ENCODE measurements around the gene CDH5. TPM values are rescaled to one million over a fixed set of nuclear protein-coding genes. Genes with fewer than 3 reads are reported as not detected.

Gene CDH5
- total RNA-seq, 1 experiment from 2014 or later = 0.28 TPM

DNA sequence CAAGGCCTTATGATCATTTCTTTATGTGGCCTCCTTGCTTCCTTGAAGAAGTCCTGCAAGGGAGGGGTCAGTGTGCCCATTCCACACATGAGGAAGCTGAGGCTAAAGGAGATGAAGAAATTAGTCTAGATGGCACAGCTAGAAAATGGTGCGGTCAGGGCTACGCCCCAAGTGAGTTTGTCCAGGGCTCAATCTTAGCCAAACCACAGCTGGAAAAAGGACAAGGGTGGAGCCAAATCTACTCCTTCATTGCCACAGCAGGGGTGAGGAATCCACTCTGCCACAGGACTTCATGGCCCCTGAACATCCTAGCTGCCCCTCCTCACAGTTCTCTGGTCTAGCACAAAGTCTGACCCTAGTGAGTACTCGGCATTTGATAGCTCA lies 76.8 kb downstream of the CDH5 start:
- CTCF ChIA-PET = interaction anchor here (1.3 to 3.3 kb wide), 7 partner anchors 8 to 101 kb away, joined by 3 to 22 read pairs (median 12); no protein-coding TSS in a partner anchor
- no peaks in the 10 kb centered on the region for H3K9me3 Mint-ChIP-seq
- peaks cover 9% of the 10 kb centered on the region; the same call in 1 of the 2 replicates for H3K27me3 Mint-ChIP-seq (ENCODE audit: low read depth)
- no peaks in the 10 kb centered on the region for H3K36me3 Mint-ChIP-seq
- DNase-seq (ENCODE audit: low spot score) (no peak), ATAC-seq (no peak)
- peaks cover 6% of the 10 kb centered on the region for H3K4me1 Mint-ChIP-seq
- POLR2A ChIA-PET = no interaction called here
- TF ChIP-seq FOXP1 (CRISPR knock-in tag; IDR thresholded peaks at IDR 0.05; ENCODE audit: borderline replicate concordance) = no peak
- TF ChIP-seq, protein P1, sequence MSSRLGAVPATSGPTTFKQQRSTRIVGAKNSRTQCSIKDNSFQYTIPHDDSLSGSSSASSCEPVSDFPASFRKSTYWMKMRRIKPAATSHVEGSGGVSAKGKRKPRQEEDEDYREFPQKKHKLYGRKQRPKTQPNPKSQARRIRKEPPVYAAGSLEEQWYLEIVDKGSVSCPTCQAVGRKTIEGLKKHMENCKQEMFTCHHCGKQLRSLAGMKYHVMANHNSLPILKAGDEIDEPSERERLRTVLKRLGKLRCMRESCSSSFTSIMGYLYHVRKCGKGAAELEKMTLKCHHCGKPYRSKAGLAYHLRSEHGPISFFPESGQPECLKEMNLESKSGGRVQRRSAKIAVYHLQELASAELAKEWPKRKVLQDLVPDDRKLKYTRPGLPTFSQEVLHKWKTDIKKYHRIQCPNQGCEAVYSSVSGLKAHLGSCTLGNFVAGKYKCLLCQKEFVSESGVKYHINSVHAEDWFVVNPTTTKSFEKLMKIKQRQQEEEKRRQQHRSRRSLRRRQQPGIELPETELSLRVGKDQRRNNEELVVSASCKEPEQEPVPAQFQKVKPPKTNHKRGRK (CRISPR knock-in tag; IDR thresholded peaks at IDR 0.05; ENCODE audit: borderline replicate concordance) = no peak
- TF ChIP-seq, protein P2, sequence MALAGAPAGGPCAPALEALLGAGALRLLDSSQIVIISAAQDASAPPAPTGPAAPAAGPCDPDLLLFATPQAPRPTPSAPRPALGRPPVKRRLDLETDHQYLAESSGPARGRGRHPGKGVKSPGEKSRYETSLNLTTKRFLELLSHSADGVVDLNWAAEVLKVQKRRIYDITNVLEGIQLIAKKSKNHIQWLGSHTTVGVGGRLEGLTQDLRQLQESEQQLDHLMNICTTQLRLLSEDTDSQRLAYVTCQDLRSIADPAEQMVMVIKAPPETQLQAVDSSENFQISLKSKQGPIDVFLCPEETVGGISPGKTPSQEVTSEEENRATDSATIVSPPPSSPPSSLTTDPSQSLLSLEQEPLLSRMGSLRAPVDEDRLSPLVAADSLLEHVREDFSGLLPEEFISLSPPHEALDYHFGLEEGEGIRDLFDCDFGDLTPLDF (CRISPR knock-in tag; IDR thresholded peaks at IDR 0.05) = no peak
- no peak for TF ChIP-seq OVOL2 (CRISPR knock-in tag; IDR thresholded peaks at IDR 0.05; ENCODE audit: borderline replicate concordance)
- no peak overlapping the region for H3K27ac Mint-ChIP-seq
- no peak overlapping the region for H3K4me3 Mint-ChIP-seq

DNA sequence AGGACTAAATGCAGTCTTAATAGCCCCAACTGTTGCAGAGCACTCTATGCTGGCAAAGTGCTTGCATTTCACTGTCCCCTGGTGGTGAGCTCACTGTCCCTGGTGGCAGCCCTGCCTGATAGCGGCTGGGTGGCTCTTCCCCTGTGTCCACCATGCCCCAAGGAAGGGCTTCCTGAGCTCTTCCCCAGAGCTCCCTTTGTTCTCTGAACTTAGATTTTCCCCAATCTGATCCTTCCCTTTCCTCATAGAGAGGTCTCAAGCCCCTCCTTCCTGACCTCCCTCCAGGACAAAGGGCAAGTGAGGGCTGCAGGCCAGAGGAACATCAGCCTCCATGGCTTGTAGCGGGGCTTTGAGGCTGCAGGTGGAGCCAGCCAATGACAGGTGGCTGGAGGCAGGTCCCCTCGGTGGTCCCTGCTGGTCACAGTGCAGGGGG lies 77.6 kb downstream of the CDH5 start:
- Mint-ChIP-seq H3K27me3 (ENCODE audit: low read depth) (peaks cover 9% of the 10 kb centered on the region; the same call in 1 of the 2 replicates), H3K9me3 (no peaks in the 10 kb centered on the region), H3K4me1 (peaks cover 6% of the 10 kb centered on the region), H3K4me3 (no peak overlapping the region), H3K27ac (no peak overlapping the region), H3K36me3 (no peaks in the 10 kb centered on the region)
- TF ChIP-seq SP1 (CRISPR knock-in tag; conservative IDR thresholded peaks at IDR 0.05) (no peak), ESRRA (CRISPR knock-in tag; IDR thresholded peaks at IDR 0.05; ENCODE audit: borderline replicate concordance) (no peak), NFYB (CRISPR knock-in tag; conservative IDR thresholded peaks at IDR 0.05; ENCODE audit: low read depth) (peak; percentile 59), NFATC4 (CRISPR knock-in tag; IDR thresholded peaks at IDR 0.05) (no peak), JUN (CRISPR knock-in tag; IDR thresholded peaks at IDR 0.05) (no peak)
- TF ChIP-seq, protein P3, sequence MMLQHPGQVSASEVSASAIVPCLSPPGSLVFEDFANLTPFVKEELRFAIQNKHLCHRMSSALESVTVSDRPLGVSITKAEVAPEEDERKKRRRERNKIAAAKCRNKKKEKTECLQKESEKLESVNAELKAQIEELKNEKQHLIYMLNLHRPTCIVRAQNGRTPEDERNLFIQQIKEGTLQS (CRISPR knock-in tag; conservative IDR thresholded peaks at IDR 0.05) = no peak
- TF ChIP-seq, protein P4, sequence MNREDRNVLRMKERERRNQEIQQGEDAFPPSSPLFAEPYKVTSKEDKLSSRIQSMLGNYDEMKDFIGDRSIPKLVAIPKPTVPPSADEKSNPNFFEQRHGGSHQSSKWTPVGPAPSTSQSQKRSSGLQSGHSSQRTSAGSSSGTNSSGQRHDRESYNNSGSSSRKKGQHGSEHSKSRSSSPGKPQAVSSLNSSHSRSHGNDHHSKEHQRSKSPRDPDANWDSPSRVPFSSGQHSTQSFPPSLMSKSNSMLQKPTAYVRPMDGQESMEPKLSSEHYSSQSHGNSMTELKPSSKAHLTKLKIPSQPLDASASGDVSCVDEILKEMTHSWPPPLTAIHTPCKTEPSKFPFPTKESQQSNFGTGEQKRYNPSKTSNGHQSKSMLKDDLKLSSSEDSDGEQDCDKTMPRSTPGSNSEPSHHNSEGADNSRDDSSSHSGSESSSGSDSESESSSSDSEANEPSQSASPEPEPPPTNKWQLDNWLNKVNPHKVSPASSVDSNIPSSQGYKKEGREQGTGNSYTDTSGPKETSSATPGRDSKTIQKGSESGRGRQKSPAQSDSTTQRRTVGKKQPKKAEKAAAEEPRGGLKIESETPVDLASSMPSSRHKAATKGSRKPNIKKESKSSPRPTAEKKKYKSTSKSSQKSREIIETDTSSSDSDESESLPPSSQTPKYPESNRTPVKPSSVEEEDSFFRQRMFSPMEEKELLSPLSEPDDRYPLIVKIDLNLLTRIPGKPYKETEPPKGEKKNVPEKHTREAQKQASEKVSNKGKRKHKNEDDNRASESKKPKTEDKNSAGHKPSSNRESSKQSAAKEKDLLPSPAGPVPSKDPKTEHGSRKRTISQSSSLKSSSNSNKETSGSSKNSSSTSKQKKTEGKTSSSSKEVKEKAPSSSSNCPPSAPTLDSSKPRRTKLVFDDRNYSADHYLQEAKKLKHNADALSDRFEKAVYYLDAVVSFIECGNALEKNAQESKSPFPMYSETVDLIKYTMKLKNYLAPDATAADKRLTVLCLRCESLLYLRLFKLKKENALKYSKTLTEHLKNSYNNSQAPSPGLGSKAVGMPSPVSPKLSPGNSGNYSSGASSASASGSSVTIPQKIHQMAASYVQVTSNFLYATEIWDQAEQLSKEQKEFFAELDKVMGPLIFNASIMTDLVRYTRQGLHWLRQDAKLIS (CRISPR knock-in tag; IDR thresholded peaks at IDR 0.05; ENCODE audit: borderline replicate concordance) = no peak
- ATAC-seq (peak; percentile 81), DNase-seq (ENCODE audit: low spot score) (no peak)
- CTCF ChIA-PET = interaction anchor here (0.8 to 3.3 kb wide), 11 partner anchors 9 to 113 kb away, joined by 3 to 22 read pairs (median 6); no protein-coding TSS in a partner anchor
- POLR2A ChIA-PET = no interaction called here

DNA sequence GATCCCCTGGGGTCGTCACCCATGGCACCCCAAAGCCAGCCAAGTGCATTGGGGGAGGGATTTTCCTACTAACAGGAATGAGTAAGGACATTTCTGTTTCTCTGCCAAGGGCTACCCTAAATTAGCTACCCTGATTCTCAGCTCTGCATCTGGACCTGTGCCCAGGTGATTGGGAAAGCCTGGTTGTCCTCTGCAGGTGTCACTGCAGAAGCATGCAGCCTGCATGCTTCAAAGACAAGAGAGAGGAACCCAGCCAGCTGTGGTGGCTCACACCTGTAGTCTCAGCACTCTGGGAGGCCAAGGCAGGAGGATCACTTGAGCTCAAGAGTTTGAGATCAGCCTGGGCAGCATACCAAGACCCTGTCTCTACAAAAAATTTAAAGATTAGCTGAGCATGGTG lies 80.2 kb downstream of the CDH5 start:
- Mint-ChIP-seq H3K27me3 (ENCODE audit: low read depth) (peaks cover 9% of the 10 kb centered on the region; the same call in 1 of the 2 replicates), H3K4me1 (peaks cover 6% of the 10 kb centered on the region), H3K9me3 (no peaks in the 10 kb centered on the region), H3K27ac (no peak overlapping the region), H3K4me3 (no peak overlapping the region), H3K36me3 (no peaks in the 10 kb centered on the region)
- no peak for TF ChIP-seq ZNF317 (CRISPR knock-in tag; IDR thresholded peaks at IDR 0.05; ENCODE audit: borderline replicate concordance, low read depth)
- POLR2A ChIA-PET = no interaction called here
- CTCF ChIA-PET = interaction anchor here (1.2 kb wide), 1 partner anchor 40 kb away, joined by 4 read pairs; no protein-coding TSS in a partner anchor
- ATAC-seq (no peak), DNase-seq (ENCODE audit: low spot score) (no peak)

All from WTC11 (cell line).